SK-N-SH (cell line): ENCODE measurements around the gene SCNN1G. TPM values are rescaled to one million over a fixed set of nuclear protein-coding genes. Genes with fewer than 3 reads are reported as not detected.

Experiments
- CTCF ChIA-PET: fragments of 300-600, 350-600 bp; formaldehyde crosslinking; extraction: SDS; loops from one replicate; lab custom pipeline; 2021; lab: Yijun Ruan, JAX
- POLR2A ChIA-PET: fragments of 350-600 bp; sonication (Branson Sonifier 250); formaldehyde crosslinking; extraction: SDS; loops from one replicate; lab custom pipeline; 2020; ENCODE audit warnings: antibody characterized with exemption, inconsistent platforms; lab: Yijun Ruan, JAX
- DNase-seq: peaks from one replicate; pipeline ENCODE4 v3.0.0; 2012
- H2AFZ ChIP-seq: fragments of 200-600 bp; sonication (generic); 2 replicates; pipeline ENCODE4 v1.8.1; 2016; ENCODE audit warnings: antibody characterized with exemption, mild to moderate bottlenecking, low read depth
- H3F3A ChIP-seq: fragments of 200-600 bp; sonication (generic); replicated peaks from 2 replicates; pipeline ENCODE3; 2016; ENCODE audit warnings: antibody characterized with exemption, mild to moderate bottlenecking; ENCODE audit not compliant: insufficient read depth
- H3K27ac ChIP-seq, 2 experiments: fragments of 200-500 bp in 1 of 2; fragments of 200-600 bp in 1 of 2; sonication (Bioruptor generic) in 1 of 2; sonication (generic), shearing (Covaris generic) in 1 of 2; 2 replicates each; pipeline versions ENCODE4 v1.5.1 to v1.6.1; 2014 to 2016; ENCODE audit warnings: low read depth in 2 of 2, inconsistent platforms in 1 of 2, low read length in 1 of 2, mild to moderate bottlenecking in 1 of 2, mixed read lengths in 1 of 2
- H3K27me3 ChIP-seq: fragments of 200-600 bp; sonication (generic), shearing (Covaris generic); 2 replicates; pipeline ENCODE4 v1.6.1; 2016; ENCODE audit warnings: mixed run types; ENCODE audit not compliant: insufficient read depth
- H3K36me3 ChIP-seq, 2 experiments: fragments of 200-500 bp in 1 of 2; fragments of 200-600 bp in 1 of 2; sonication (Bioruptor generic) in 1 of 2; sonication (generic) in 1 of 2; replicated peaks in 1 of 2; 2 replicates each; pipeline versions ENCODE3 to v1.5.1; 2014 to 2016; ENCODE audit warnings: low read length in 1 of 2, mild to moderate bottlenecking in 1 of 2; ENCODE audit not compliant: insufficient read depth in 2 of 2, control insufficient read depth in 1 of 2
- H3K4me1 ChIP-seq, 2 experiments: fragments of 200-500 bp in 1 of 2; fragments of 200-600 bp in 1 of 2; sonication (Bioruptor generic) in 1 of 2; sonication (generic), shearing (Covaris generic) in 1 of 2; 2 replicates each; pipeline versions ENCODE4 v1.5.1 to v1.6.1; 2014 to 2016; ENCODE audit warnings: low read depth in 1 of 2, low read length in 1 of 2, mixed run types in 1 of 2; ENCODE audit not compliant: insufficient read depth in 2 of 2, control insufficient read depth in 1 of 2
- H3K4me2 ChIP-seq: fragments of 200-600 bp; sonication (generic), shearing (Covaris generic); 2 replicates; pipeline ENCODE4 v1.6.1; 2017; ENCODE audit warnings: mixed run types
- H3K4me3 ChIP-seq, 2 experiments: fragments of 200-500 bp in 1 of 2; fragments of 200-600 bp in 1 of 2; sonication (Bioruptor generic) in 1 of 2; sonication (generic), shearing (Covaris generic) in 1 of 2; 2 replicates each; pipeline versions ENCODE4 v1.5.1 to v1.8.1; 2014 to 2016; ENCODE audit warnings: low read depth in 2 of 2, inconsistent platforms in 1 of 2, low read length in 1 of 2, mild to moderate bottlenecking in 1 of 2, mixed read lengths in 1 of 2, moderate library complexity in 1 of 2
- H3K79me2 ChIP-seq: fragments of 200-600 bp; sonication (generic); 2 replicates; pipeline ENCODE4 v1.8.1; 2017; ENCODE audit warnings: mild to moderate bottlenecking; ENCODE audit not compliant: insufficient read depth
- H3K9ac ChIP-seq: fragments of 200-600 bp; sonication (generic); 2 replicates; pipeline ENCODE4 v1.6.1; 2017; ENCODE audit warnings: mixed run types
- H3K9me2 ChIP-seq: fragments of 200-600 bp; sonication (generic); 2 replicates; pipeline ENCODE4 v1.6.1; 2017; ENCODE audit warnings: mixed run types
- H3K9me3 ChIP-seq: fragments of 200-600 bp; sonication (generic); 2 replicates; pipeline ENCODE4 v1.6.1; 2017; ENCODE audit warnings: mixed run types, mild to moderate bottlenecking, moderate library complexity
- H4K20me1 ChIP-seq: fragments of 200-600 bp; sonication (generic); 2 replicates; pipeline ENCODE4 v1.6.1; 2017; ENCODE audit warnings: mild to moderate bottlenecking, mixed run types; ENCODE audit not compliant: insufficient read depth
- ELF1 ChIP-seq: IDR thresholded peaks from 2 replicates; pipeline ENCODE4 v1.4.0; 2012
- FOSL2 ChIP-seq: IDR thresholded peaks from 2 replicates; pipeline ENCODE4 v1.4.0; 2012; ENCODE audit warnings: low read depth, mild to moderate bottlenecking, moderate library complexity, borderline replicate concordance
- GATA2 ChIP-seq: sonication (generic); formaldehyde crosslinking; IDR thresholded peaks from 2 replicates; pipeline ENCODE4 v1.5.0; 2020; ENCODE audit warnings: mild to moderate bottlenecking, missing genetic modification reagents
- NFIC ChIP-seq: IDR thresholded peaks from 2 replicates; pipeline ENCODE4 v1.4.0; 2012; ENCODE audit warnings: borderline replicate concordance
- POLR2AphosphoS5 ChIP-seq: IDR thresholded peaks from 2 replicates; pipeline ENCODE4 v1.6.1; 2012; ENCODE audit warnings: low read depth, low read length
- RAD21 ChIP-seq: IDR thresholded peaks from 2 replicates; pipeline ENCODE4 v1.6.1; 2012; ENCODE audit warnings: mild to moderate bottlenecking, low read length
- TEAD4 ChIP-seq: IDR thresholded peaks from 2 replicates; pipeline ENCODE4 v1.4.0; 2012; ENCODE audit warnings: mild to moderate bottlenecking, borderline replicate concordance; ENCODE audit not compliant: insufficient read depth
- YY1 ChIP-seq: IDR thresholded peaks from 2 replicates; pipeline ENCODE4 v1.4.0; 2012; ENCODE audit warnings: low read depth, mild to moderate bottlenecking
- WGBS: methylation state at CpG from one replicate; pipeline ENCODE4 v1.1.6; 2017; ENCODE audit warnings: low lambda C conversion rate; 5-methylcytosine and 5-hydroxymethylcytosine counted together
- polyA plus RNA-seq, 3 experiments: library from polyadenylated mRNA; depleted of rRNA; stranded (reverse); fragments of >200 nt; gene quantifications; 2 replicates each; pipeline ENCODE4 v1.2.3, GENCODE V29; 2012
- TF ChIP-seq, protein P1 (sequence below): IDR thresholded peaks from 2 replicates; pipeline ENCODE4 v1.6.1; 2012; ENCODE audit warnings: mild to moderate bottlenecking, low read depth, low read length, moderate library complexity
- TF ChIP-seq, protein P2 (sequence below): fragments of 200-600 bp; sonication (generic); IDR thresholded peaks from 2 replicates; pipeline ENCODE4 v1.6.1; 2017; ENCODE audit warnings: antibody characterized with exemption, mild to moderate bottlenecking, moderate library complexity
- TF ChIP-seq, protein P3 (sequence below): IDR thresholded peaks from 2 replicates; pipeline ENCODE4; 2012

The SCNN1G gene
- polyA plus RNA-seq, 1 of the 3 experiments (the other 2 are of a cell fraction) = not detected

DNA sequence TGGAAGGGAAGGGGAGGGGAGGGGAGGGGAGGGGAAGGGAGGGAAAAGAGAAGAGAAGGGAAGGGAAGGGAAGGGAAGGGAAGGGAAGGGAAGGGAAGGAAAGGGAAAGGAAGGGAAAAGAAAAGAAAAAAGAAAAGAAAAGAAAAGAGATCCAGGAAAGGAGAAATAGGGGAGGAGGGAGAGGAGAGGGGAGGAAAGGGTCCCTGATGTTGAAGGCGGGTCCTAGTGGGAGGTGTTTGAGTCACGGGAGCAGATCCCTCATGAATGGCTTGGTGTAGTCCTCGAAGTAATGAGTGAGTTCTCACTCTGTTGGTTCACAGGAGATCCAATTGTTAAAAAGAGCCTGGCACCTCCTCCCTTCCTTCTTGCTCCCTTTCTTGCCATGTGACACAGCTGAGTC, 26.4 kb upstream of the SCNN1G start:
- 62% methylated on average over 3 of the region's 3 CpGs for WGBS
- CTCF ChIA-PET = interaction anchor here (0.9 to 1.6 kb wide), 4 partner anchors 10 to 280 kb away, joined by 3 to 4 read pairs (median 3); no protein-coding TSS in a partner anchor

More for the DNA sequence above, 26.4 kb upstream of the SCNN1G start:
- Histone ChIP-seq H3K4me1 (no peaks in the 10 kb centered on the region; a peak in 1 of 4 replicates), H3F3A (no peaks in the 10 kb centered on the region), H3K9me2 (no peaks in the 10 kb centered on the region), H3K9me3 (no peaks in the 10 kb centered on the region), H3K27ac (no peak overlapping the region), H3K36me3 (no peaks in the 10 kb centered on the region), H3K27me3 (no peaks in the 10 kb centered on the region), H2AFZ (no peak overlapping the region), H3K4me2 (no peak overlapping the region), H3K9ac (no peak overlapping the region), H3K4me3 (no peak overlapping the region), H3K79me2 (no peaks in the 10 kb centered on the region), H4K20me1 (no peaks in the 10 kb centered on the region)
- POLR2A ChIA-PET = no interaction called here
- TF ChIP-seq NFIC = no peak
- TF ChIP-seq, protein P1, sequence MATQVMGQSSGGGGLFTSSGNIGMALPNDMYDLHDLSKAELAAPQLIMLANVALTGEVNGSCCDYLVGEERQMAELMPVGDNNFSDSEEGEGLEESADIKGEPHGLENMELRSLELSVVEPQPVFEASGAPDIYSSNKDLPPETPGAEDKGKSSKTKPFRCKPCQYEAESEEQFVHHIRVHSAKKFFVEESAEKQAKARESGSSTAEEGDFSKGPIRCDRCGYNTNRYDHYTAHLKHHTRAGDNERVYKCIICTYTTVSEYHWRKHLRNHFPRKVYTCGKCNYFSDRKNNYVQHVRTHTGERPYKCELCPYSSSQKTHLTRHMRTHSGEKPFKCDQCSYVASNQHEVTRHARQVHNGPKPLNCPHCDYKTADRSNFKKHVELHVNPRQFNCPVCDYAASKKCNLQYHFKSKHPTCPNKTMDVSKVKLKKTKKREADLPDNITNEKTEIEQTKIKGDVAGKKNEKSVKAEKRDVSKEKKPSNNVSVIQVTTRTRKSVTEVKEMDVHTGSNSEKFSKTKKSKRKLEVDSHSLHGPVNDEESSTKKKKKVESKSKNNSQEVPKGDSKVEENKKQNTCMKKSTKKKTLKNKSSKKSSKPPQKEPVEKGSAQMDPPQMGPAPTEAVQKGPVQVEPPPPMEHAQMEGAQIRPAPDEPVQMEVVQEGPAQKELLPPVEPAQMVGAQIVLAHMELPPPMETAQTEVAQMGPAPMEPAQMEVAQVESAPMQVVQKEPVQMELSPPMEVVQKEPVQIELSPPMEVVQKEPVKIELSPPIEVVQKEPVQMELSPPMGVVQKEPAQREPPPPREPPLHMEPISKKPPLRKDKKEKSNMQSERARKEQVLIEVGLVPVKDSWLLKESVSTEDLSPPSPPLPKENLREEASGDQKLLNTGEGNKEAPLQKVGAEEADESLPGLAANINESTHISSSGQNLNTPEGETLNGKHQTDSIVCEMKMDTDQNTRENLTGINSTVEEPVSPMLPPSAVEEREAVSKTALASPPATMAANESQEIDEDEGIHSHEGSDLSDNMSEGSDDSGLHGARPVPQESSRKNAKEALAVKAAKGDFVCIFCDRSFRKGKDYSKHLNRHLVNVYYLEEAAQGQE = no peak
- TF ChIP-seq RAD21 = no peak
- no peak for TF ChIP-seq GATA2 (CRISPR knock-in tag)
- TF ChIP-seq, protein P2, sequence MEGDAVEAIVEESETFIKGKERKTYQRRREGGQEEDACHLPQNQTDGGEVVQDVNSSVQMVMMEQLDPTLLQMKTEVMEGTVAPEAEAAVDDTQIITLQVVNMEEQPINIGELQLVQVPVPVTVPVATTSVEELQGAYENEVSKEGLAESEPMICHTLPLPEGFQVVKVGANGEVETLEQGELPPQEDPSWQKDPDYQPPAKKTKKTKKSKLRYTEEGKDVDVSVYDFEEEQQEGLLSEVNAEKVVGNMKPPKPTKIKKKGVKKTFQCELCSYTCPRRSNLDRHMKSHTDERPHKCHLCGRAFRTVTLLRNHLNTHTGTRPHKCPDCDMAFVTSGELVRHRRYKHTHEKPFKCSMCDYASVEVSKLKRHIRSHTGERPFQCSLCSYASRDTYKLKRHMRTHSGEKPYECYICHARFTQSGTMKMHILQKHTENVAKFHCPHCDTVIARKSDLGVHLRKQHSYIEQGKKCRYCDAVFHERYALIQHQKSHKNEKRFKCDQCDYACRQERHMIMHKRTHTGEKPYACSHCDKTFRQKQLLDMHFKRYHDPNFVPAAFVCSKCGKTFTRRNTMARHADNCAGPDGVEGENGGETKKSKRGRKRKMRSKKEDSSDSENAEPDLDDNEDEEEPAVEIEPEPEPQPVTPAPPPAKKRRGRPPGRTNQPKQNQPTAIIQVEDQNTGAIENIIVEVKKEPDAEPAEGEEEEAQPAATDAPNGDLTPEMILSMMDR = no peak
- TF ChIP-seq TEAD4 = no peak
- TF ChIP-seq ELF1 = no peak
- TF ChIP-seq, protein P3, sequence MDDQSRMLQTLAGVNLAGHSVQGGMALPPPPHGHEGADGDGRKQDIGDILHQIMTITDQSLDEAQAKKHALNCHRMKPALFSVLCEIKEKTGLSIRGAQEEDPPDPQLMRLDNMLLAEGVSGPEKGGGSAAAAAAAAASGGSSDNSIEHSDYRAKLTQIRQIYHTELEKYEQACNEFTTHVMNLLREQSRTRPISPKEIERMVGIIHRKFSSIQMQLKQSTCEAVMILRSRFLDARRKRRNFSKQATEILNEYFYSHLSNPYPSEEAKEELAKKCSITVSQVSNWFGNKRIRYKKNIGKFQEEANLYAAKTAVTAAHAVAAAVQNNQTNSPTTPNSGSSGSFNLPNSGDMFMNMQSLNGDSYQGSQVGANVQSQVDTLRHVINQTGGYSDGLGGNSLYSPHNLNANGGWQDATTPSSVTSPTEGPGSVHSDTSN = no peak
- no peak for TF ChIP-seq POLR2AphosphoS5
- TF ChIP-seq YY1 = no peak
- no peak for TF ChIP-seq FOSL2
- DNase-seq = no peak
